ENCODE data around the gene GGA1. TPM values are rescaled to one million over a fixed set of nuclear protein-coding genes. Genes with fewer than 3 reads are reported as not detected.
A peak's percentile ranks its signal among the peaks of the same experiment; 100 is the strongest.

The GGA1 gene
- total RNA-seq, 4 donors from 2014 or later: 16.7 to 78.0 (median 35.3) TPM

- no peak for DNase-seq
- intact Hi-C loops (cut with DNase I; ENCODE audit: low total_unique reads): no loop called here
- Histone ChIP-seq H3K27ac (peak overlapping the region; percentile 80 to 89), H3K27me3 (no peaks in the 10 kb centered on the region), H3K4me1 (peaks cover 7 to 18% of the 10 kb centered on the region in 2 donors), H3K9me3 (no peaks in the 10 kb centered on the region), H3K36me3 (no peaks in the 10 kb centered on the region), H3K4me3 (peak overlapping the region in 1 of 2 donors; percentile 11)
- TF ChIP-seq POLR2A (IDR thresholded peaks at IDR 0.05) (no peak), CTCF (IDR thresholded peaks at IDR 0.05) (peak in 1 of 4 experiments; percentile 13)
These were observed 25.8 kb downstream of the GGA1 start for GRCh38 chr22:37634417-37634924.

- H3K27me3 ChIP-seq: no peaks in the 10 kb centered on the region
- peaks cover 7 to 24% of the 10 kb centered on the region in 2 donors for H3K4me1 ChIP-seq
- H3K36me3 ChIP-seq: no peaks in the 10 kb centered on the region
- H3K27ac ChIP-seq: peak overlapping the region; percentile 80 to 89
- TF ChIP-seq POLR2A (IDR thresholded peaks at IDR 0.05) (no peak), CTCF (IDR thresholded peaks at IDR 0.05) (no peak)
- DNase-seq: no peak
- intact Hi-C loops (cut with DNase I; ENCODE audit: low total_unique reads): no loop called here
- no peak overlapping the region for H3K4me3 ChIP-seq
- H3K9me3 ChIP-seq: no peaks in the 10 kb centered on the region
These were observed 26.5 kb downstream of the GGA1 start for GRCh38 chr22:37635157-37635556.

GRCh38 chr22:37636186-37636948 lies 27.7 kb downstream of the GGA1 start:
- TF ChIP-seq POLR2A (IDR thresholded peaks at IDR 0.05) (no peak), CTCF (IDR thresholded peaks at IDR 0.05) (no peak)
- Histone ChIP-seq H3K27ac (peak overlapping the region in 1 of 2 donors; percentile 44), H3K4me3 (no peak overlapping the region), H3K36me3 (no peaks in the 10 kb centered on the region), H3K4me1 (peaks cover 7 to 24% of the 10 kb centered on the region in 2 donors), H3K27me3 (no peaks in the 10 kb centered on the region), H3K9me3 (no peaks in the 10 kb centered on the region)
- intact Hi-C loops (cut with DNase I; ENCODE audit: low total_unique reads): no loop called here
- DNase-seq: no peak

- no peaks in the 10 kb centered on the region for H3K36me3 ChIP-seq
- peak overlapping the region in 1 of 2 donors; percentile 44 for H3K27ac ChIP-seq
- no peak for TF ChIP-seq POLR2A (IDR thresholded peaks at IDR 0.05)
- no peak for TF ChIP-seq CTCF (IDR thresholded peaks at IDR 0.05)
- intact Hi-C loops (cut with DNase I; ENCODE audit: low total_unique reads): no loop called here
- no peaks in the 10 kb centered on the region for H3K27me3 ChIP-seq
- DNase-seq: no peak
- no peak overlapping the region for H3K4me3 ChIP-seq
- peaks cover 7 to 24% of the 10 kb centered on the region in 2 donors for H3K4me1 ChIP-seq
- no peaks in the 10 kb centered on the region for H3K9me3 ChIP-seq
These were observed 28.3 kb downstream of the GGA1 start for GRCh38 chr22:37636949-37637273.

- no peak for DNase-seq
- intact Hi-C loops (cut with DNase I; ENCODE audit: low total_unique reads): no loop called here
- H3K27me3 ChIP-seq: no peaks in the 10 kb centered on the region
- TF ChIP-seq CTCF (IDR thresholded peaks at IDR 0.05) (no peak), POLR2A (IDR thresholded peaks at IDR 0.05) (no peak)
- H3K27ac ChIP-seq: peak overlapping the region in 1 of 2 donors; percentile 89
- H3K4me1 ChIP-seq: peaks cover 7 to 23% of the 10 kb centered on the region in 2 donors
- no peaks in the 10 kb centered on the region for H3K36me3 ChIP-seq
- no peaks in the 10 kb centered on the region for H3K9me3 ChIP-seq
- H3K4me3 ChIP-seq: peak overlapping the region in 1 of 2 donors; percentile 63
These were observed 29.9 kb downstream of the GGA1 start for GRCh38 chr22:37638391-37639069.
